Stimulated activated naive CD8-positive, alpha-beta T cell treated with anti-CD3 and anti-CD28 coated beads, Interleukin-15, amount 100 ng/mL, for 72 hours (primary cell): ENCODE results near the gene SLC22A14.
"Not testable (repeated sequence)": the region's sequence is repeated elsewhere in the genome, so short reads cannot be mapped to it uniquely, and the experiment has no call there.

Source experiments
- ATAC-seq: fragments of 150-1000 bp; cut with Tn5 transposase; 2 replicates; pipeline ENCODE4 v1.10.0; 2021; ENCODE audit warnings: mild to moderate bottlenecking, moderate library complexity
- DNase-seq, 2 donors: peaks; one replicate each; pipeline ENCODE4 v3.0.0; 2021 to 2022
- H3K27ac Mint-ChIP-seq, 2 donors: one replicate each; pipeline ENCODE4 v1.8.0; 2022; ENCODE audit warnings: mild to moderate bottlenecking in 2 of 2, mixed read lengths in 2 of 2, moderate library complexity in 2 of 2
- H3K27me3 Mint-ChIP-seq: one replicate; pipeline ENCODE4 v1.8.0; 2022; ENCODE audit warnings: mixed read lengths
- H3K4me1 Mint-ChIP-seq: one replicate; pipeline ENCODE4 v1.8.0; 2022; ENCODE audit warnings: mild to moderate bottlenecking, mixed read lengths
- H3K4me3 Mint-ChIP-seq, 2 donors: one replicate each; pipeline ENCODE4 v1.8.0; 2022; ENCODE audit warnings: mild to moderate bottlenecking in 2 of 2, mixed read lengths in 2 of 2, moderate library complexity in 1 of 2
- H3K9me3 Mint-ChIP-seq, 2 donors: one replicate each; pipeline ENCODE4 v1.8.0; 2022; ENCODE audit warnings: mixed read lengths in 2 of 2

SLC22A14 gene

GRCh38 chr3:38289286-38290217 is 7.5 kb downstream of the SLC22A14 start:
- DNase-seq, H3K27me3 Mint-ChIP-seq: not testable (repeated sequence)
- H3K27ac Mint-ChIP-seq, result peak overlapping the region in 1 of 2 donors; percentile 48

GRCh38 chr3:38297053-38297452 is 15.0 kb downstream of the SLC22A14 start:
- ATAC-seq, H3K4me3 Mint-ChIP-seq, DNase-seq, H3K27me3 Mint-ChIP-seq, H3K9me3 Mint-ChIP-seq, H3K27ac Mint-ChIP-seq, H3K4me1 Mint-ChIP-seq: not testable (repeated sequence)

More at GRCh38 chr3:38289286-38290217, 7.5 kb downstream of the SLC22A14 start:
- ATAC-seq, H3K4me3 Mint-ChIP-seq, H3K9me3 Mint-ChIP-seq, H3K4me1 Mint-ChIP-seq: not testable (repeated sequence)

GRCh38 chr3:38297537-38297936 is 15.4 kb downstream of the SLC22A14 start:
- DNase-seq (no peak), ATAC-seq (no peak)
- H3K27me3 Mint-ChIP-seq, result no peaks in the 10 kb centered on the region
- H3K4me1 Mint-ChIP-seq, result no peaks in the 10 kb centered on the region
- no peaks in the 10 kb centered on the region for H3K9me3 Mint-ChIP-seq
- H3K27ac Mint-ChIP-seq, result no peak overlapping the region
- H3K4me3 Mint-ChIP-seq, result no peak overlapping the region

- DNase-seq, result no peak
- Mint-ChIP-seq H3K9me3 (no peaks in the 10 kb centered on the region), H3K27me3 (no peaks in the 10 kb centered on the region), H3K27ac (no peak overlapping the region), H3K4me1 (no peaks in the 10 kb centered on the region), H3K4me3 (no peak overlapping the region)
- no peak for ATAC-seq
These were observed 16.0 kb downstream of the SLC22A14 start for GRCh38 chr3:38297947-38298711.

GRCh38 chr3:38306941-38307340 is 24.8 kb downstream of the SLC22A14 start:
- Mint-ChIP-seq H3K4me1 (no peaks in the 10 kb centered on the region), H3K4me3 (no peak overlapping the region), H3K27me3 (no peaks in the 10 kb centered on the region), H3K9me3 (no peaks in the 10 kb centered on the region), H3K27ac (no peak overlapping the region)
- DNase-seq (no peak), ATAC-seq (no peak)

- Mint-ChIP-seq H3K4me3 (no peak overlapping the region), H3K9me3 (no peaks in the 10 kb centered on the region)
- no peak for DNase-seq
These were observed 25.5 kb downstream of the SLC22A14 start for GRCh38 chr3:38307599-38307998.

GRCh38 chr3:38308456-38308855 is 26.4 kb downstream of the SLC22A14 start:
- no peaks in the 10 kb centered on the region for H3K4me1 Mint-ChIP-seq
- peak; percentile 13 for ATAC-seq
- no peaks in the 10 kb centered on the region for H3K9me3 Mint-ChIP-seq
- no peaks in the 10 kb centered on the region for H3K27me3 Mint-ChIP-seq
- DNase-seq, result no peak
- no peak overlapping the region for H3K4me3 Mint-ChIP-seq
- H3K27ac Mint-ChIP-seq, result no peak overlapping the region

More at GRCh38 chr3:38307599-38307998, 25.5 kb downstream of the SLC22A14 start:
- ATAC-seq, result no peak
- no peak overlapping the region for H3K27ac Mint-ChIP-seq
- no peaks in the 10 kb centered on the region for H3K27me3 Mint-ChIP-seq
- no peaks in the 10 kb centered on the region for H3K4me1 Mint-ChIP-seq

- Mint-ChIP-seq H3K4me3 (no peak overlapping the region), H3K9me3 (no peaks in the 10 kb centered on the region), H3K4me1 (no peaks in the 10 kb centered on the region), H3K27me3 (no peaks in the 10 kb centered on the region), H3K27ac (no peak overlapping the region)
- DNase-seq (no peak), ATAC-seq (no peak)
These were observed 29.4 kb downstream of the SLC22A14 start for GRCh38 chr3:38311476-38311875.

- DNase-seq (no peak), ATAC-seq (no peak)
- no peaks in the 10 kb centered on the region for H3K4me1 Mint-ChIP-seq
- H3K9me3 Mint-ChIP-seq, result no peaks in the 10 kb centered on the region
- H3K27ac Mint-ChIP-seq, result no peak overlapping the region
- H3K27me3 Mint-ChIP-seq, result no peaks in the 10 kb centered on the region
- no peak overlapping the region for H3K4me3 Mint-ChIP-seq
These were observed 29.8 kb downstream of the SLC22A14 start for GRCh38 chr3:38311941-38312340.

- ATAC-seq (no peak), DNase-seq (no peak)
- no peaks in the 10 kb centered on the region for H3K27me3 Mint-ChIP-seq
- H3K27ac Mint-ChIP-seq, result peak overlapping the region in 1 of 2 donors; percentile 30
- no peaks in the 10 kb centered on the region for H3K4me1 Mint-ChIP-seq
- no peaks in the 10 kb centered on the region for H3K9me3 Mint-ChIP-seq
- H3K4me3 Mint-ChIP-seq, result no peak overlapping the region
These were observed 30.3 kb downstream of the SLC22A14 start for GRCh38 chr3:38312356-38312755.

GRCh38 chr3:38313263-38313662 is 31.2 kb downstream of the SLC22A14 start:
- no peak for DNase-seq
- Mint-ChIP-seq H3K27ac (peak overlapping the region in 1 of 2 donors; percentile 56), H3K27me3 (no peaks in the 10 kb centered on the region), H3K4me3 (no peak overlapping the region), H3K4me1 (no peaks in the 10 kb centered on the region), H3K9me3 (no peaks in the 10 kb centered on the region)
- ATAC-seq, result no peak

GRCh38 chr3:38313695-38314094 is 31.6 kb downstream of the SLC22A14 start:
- Mint-ChIP-seq H3K4me1 (no peaks in the 10 kb centered on the region), H3K4me3 (no peak overlapping the region), H3K27ac (no peak overlapping the region), H3K27me3 (no peaks in the 10 kb centered on the region), H3K9me3 (no peaks in the 10 kb centered on the region)
- ATAC-seq, result no peak
- no peak for DNase-seq

GRCh38 chr3:38314112-38314763 is 32.1 kb downstream of the SLC22A14 start:
- no peaks in the 10 kb centered on the region for H3K4me1 Mint-ChIP-seq
- H3K27me3 Mint-ChIP-seq, result no peaks in the 10 kb centered on the region
- H3K9me3 Mint-ChIP-seq, result no peaks in the 10 kb centered on the region
- DNase-seq (no peak), ATAC-seq (no peak)
- H3K4me3 Mint-ChIP-seq, result no peak overlapping the region
- no peak overlapping the region for H3K27ac Mint-ChIP-seq

- no peaks in the 10 kb centered on the region for H3K9me3 Mint-ChIP-seq
- no peak overlapping the region for H3K27ac Mint-ChIP-seq
- no peaks in the 10 kb centered on the region for H3K4me1 Mint-ChIP-seq
- no peak for DNase-seq
- no peak for ATAC-seq
- H3K4me3 Mint-ChIP-seq, result no peak overlapping the region
- no peaks in the 10 kb centered on the region for H3K27me3 Mint-ChIP-seq
These were observed 32.8 kb downstream of the SLC22A14 start for GRCh38 chr3:38314764-38315487.
